Heart right ventricle (tissue), 16 donors: Measurements from ENCODE around the gene FARP1. TPM values are rescaled to one million over a fixed set of nuclear protein-coding genes. Genes with fewer than 3 reads are reported as not detected.

Source experiments
- ATAC-seq, 8 donors: fragments of 200-7000 bp; cut with Tn5 transposase; one replicate each; pipeline ENCODE4 v1.9.1; 2020; ENCODE audit warnings: mild to moderate bottlenecking in 8 of 8, moderate library complexity in 8 of 8, moderate number of reproducible peaks in 1 of 8
- DNase-seq, 2 donors: peaks; one replicate each; pipeline ENCODE4 v3.0.0-alpha.2; 2020
- H3K27ac ChIP-seq, 10 donors: fragments of 200-600 bp; sonication (generic) in 2 of 10; one replicate each; pipeline versions ENCODE4 v1.5.0 to v1.8.0; 2020 to 2022; ENCODE audit warnings: mild to moderate bottlenecking in 3 of 10
- H3K27me3 ChIP-seq, 7 donors: fragments of 200-600 bp; one replicate each; pipeline ENCODE4 v1.8.0; 2021 to 2022; ENCODE audit warnings: mild to moderate bottlenecking in 2 of 7
- H3K36me3 ChIP-seq, 9 donors: fragments of 200-600 bp; sonication (generic) in 1 of 9; one replicate each; pipeline versions ENCODE4 v1.5.0 to v1.8.0; 2020 to 2022; ENCODE audit warnings: mild to moderate bottlenecking in 2 of 9
- H3K4me1 ChIP-seq, 9 donors: fragments of 200-600 bp; sonication (generic) in 1 of 9; one replicate each; pipeline versions ENCODE4 v1.5.0 to v1.8.0; 2020 to 2022; ENCODE audit warnings: mild to moderate bottlenecking in 4 of 9
- H3K4me3 ChIP-seq, 10 donors: fragments of 200-600 bp; sonication (generic) in 2 of 10; one replicate each; pipeline versions ENCODE4 v1.5.0 to v1.8.0; 2020 to 2022; ENCODE audit warnings: mild to moderate bottlenecking in 7 of 10, moderate library complexity in 2 of 10
- H3K9me3 ChIP-seq, 11 donors: fragments of 200-600 bp in 10 of 11; sonication (generic) in 2 of 11; one replicate each; pipeline versions ENCODE4 v1.5.0 to v1.8.0; 2013 to 2022; ENCODE audit warnings: mild to moderate bottlenecking in 2 of 11, control low read depth in 1 of 11, moderate library complexity in 1 of 11
- CTCF ChIP-seq, 9 donors: fragments of 200-600 bp; sonication (generic) in 2 of 9; IDR thresholded peaks; one replicate each; pipeline versions ENCODE4 v1.5.0 to v1.8.0; 2021 to 2022; ENCODE audit warnings: antibody characterized with exemption in 9 of 9, mild to moderate bottlenecking in 5 of 9, moderate library complexity in 1 of 9
- WGBS, 2 donors: extraction: QIAGEN DNeasy Blood & Tissue Kit; methylation state at CpG; one replicate each; pipeline ENCODE4 v1.1.7; 2013; ENCODE audit warnings: inconsistent platforms in 1 of 2; 5-methylcytosine and 5-hydroxymethylcytosine counted together
- intact Hi-C, 10 donors: fragments of 100-400 bp; cut with DNase I; formaldehyde crosslinking; loops; one replicate each; pipeline versions ENCODE4 v1.11.1 to v1.14.2; 2022
- long read RNA-seq, 3 donors: library from polyadenylated mRNA; unstranded; transcript quantifications; one replicate each; pipeline ENCODE4 v2.0.0, GENCODE V29; 2020 to 2021
- polyA plus RNA-seq, 2 donors: library from polyadenylated mRNA; stranded (reverse); fragments of 200-250 nt; gene quantifications; one replicate each; pipeline ENCODE4 v1.2.3, GENCODE V29; 2013
- total RNA-seq, 10 donors: library from RNA; stranded (reverse); fragmentation: NEBNext Ultra II Directional in 3 of 10; extraction: Animal tissue kit (Norgen Biotek cat#: 25700) in 3 of 10; gene quantifications; one replicate each; pipeline versions ENCODE4 v1.2.1 to v1.2.4, GENCODE V29; 2021 to 2023
- donor health status: Arrhythmogenic right ventricular cardiomyopathy.
- donor health status: ischemic (EF 13 %, LVEDD 7.1; RV severe dilation, severe dysfunction).
- donor health status: healthy with polysubstance abuse.
- donor health status: DM: no; HTN: yes; CAD: no.
- donor health status: DM: no; HTN: no; CAD: no.
- donor health status: ischemic (EF 25% LVEDD 6.9; RV normal size, moderate dysfunction).
- donor health status: ischemic (EF 25% LVEDD 5.7; RV mildly dilated, moderate dysfunction).
- donor health status: healthy.
- donor health status: DM: yes; HTN: yes; CAD: no.
- donor health status: Ischemic cardiomyopathy.
- donor health status: ischemic (EF 35%, LVEDD 5.7; RV mildly dilated, moderate dysfunction).
- donor health status: nonischemic (EF 11% LVEDD 7.7; RV severe dilation, severe dysfunction).
- donor health status: DM: yes; HTN: yes; CAD: no.
- donor health status: PGD.
- donor health status: ischemic (EF 29% LVEDD 5.4; RV normal size, mild dysfunction).
- donor health status: nonischemic (EF 23%, LVEDD 6.1; RV moderate dilation, normal function).

The FARP1 gene
- total RNA-seq = 10 to 100 TPM; 13.4 to 72.9 (median 24.7) TPM
- 10 to 100 TPM in 1 of 2 donors, 1 to 10 TPM in 1; 6.9 to 10.7 TPM for polyA plus RNA-seq
- long read RNA-seq, donor 1, full-length matches to known transcripts = 5 of 16 reads
- long read RNA-seq, donor 1, partial matches to known transcripts = 10 of 16 reads
- long read RNA-seq, donor 1, other reads (novel, unspliced or antisense) = 1 of 16 reads
- long read RNA-seq, donor 2, full-length matches to known transcripts = 4 of 16 reads
- long read RNA-seq, donor 2, partial matches to known transcripts = 7 of 16 reads
- long read RNA-seq, donor 2, other reads (novel, unspliced or antisense) = 5 of 16 reads
- long read RNA-seq, donor 3, full-length matches to known transcripts = 3 of 13 reads
- long read RNA-seq, donor 3, partial matches to known transcripts = 8 of 13 reads
- long read RNA-seq, donor 3, other reads (novel, unspliced or antisense) = 2 of 13 reads

GRCh38 chr13:98142380-98143156 lies at the start of gene FARP1:
Gene FARP1 (plus strand): TSS chr13:98143094. CDS start chr13:98213243, 70,149 bp downstream.
- peak; percentile 92 to 97 (median 94) for ATAC-seq
- peak in 7 of 9 donors; percentile 8 to 70 (median 58) for TF ChIP-seq CTCF (IDR thresholded peaks at IDR 0.05)
- no peaks in the 10 kb centered on the region for H3K9me3 ChIP-seq
- intact Hi-C loops = loop anchor here in 8 of 10 donors (5.0 to 10.0 kb wide), 10 partner anchors 172 to 702 kb away; no protein-coding TSS in a partner anchor
- 0 to 1% methylated on average over 65 to 95 of the region's 98 CpGs for WGBS, 2 donors
- peaks cover 3 to 28% (median 20%) of the 10 kb centered on the region in 9 donors for H3K4me1 ChIP-seq
- no peaks in the 10 kb centered on the region for H3K36me3 ChIP-seq
- H3K27me3 ChIP-seq = peaks cover 0 to 47% (median 0%) of the 10 kb centered on the region in 7 donors
- DNase-seq = peak; percentile 73 to 79
- peak within 1 kb of the TSS; percentile 60 to 94 (median 72) for H3K4me3 ChIP-seq
- H3K27ac ChIP-seq = peak within 1 kb of the TSS; percentile 35 to 89 (median 70)

GRCh38 chr13:98094678-98095266 lies 48.1 kb upstream of the FARP1 start:
- intact Hi-C loops = no loop called here
- Histone ChIP-seq H3K9me3 (peaks cover 0 to 7% (median 0%) of the 10 kb centered on the region in 11 donors), H3K4me3 (no peak overlapping the region), H3K27me3 (peaks cover 0 to 6% (median 0%) of the 10 kb centered on the region in 7 donors), H3K27ac (no peak overlapping the region), H3K36me3 (no peaks in the 10 kb centered on the region), H3K4me1 (no peaks in the 10 kb centered on the region)
- WGBS, 2 donors = 86 to 87% methylated on average over 6 of the region's 6 CpGs
- ATAC-seq = no peak
- no peak for DNase-seq
- TF ChIP-seq CTCF (IDR thresholded peaks at IDR 0.05) = no peak

- 46 to 60% methylated on average over 5 of the region's 5 CpGs for WGBS, 2 donors
- no peak overlapping the region for H3K27ac ChIP-seq
- no peaks in the 10 kb centered on the region for H3K9me3 ChIP-seq
- DNase-seq (no peak), ATAC-seq (no peak)
- no peak for TF ChIP-seq CTCF (IDR thresholded peaks at IDR 0.05)
- H3K36me3 ChIP-seq = no peaks in the 10 kb centered on the region
- H3K4me3 ChIP-seq = no peak overlapping the region
- intact Hi-C loops = no loop called here
- peaks cover 0 to 6% (median 0%) of the 10 kb centered on the region in 7 donors for H3K27me3 ChIP-seq
- no peaks in the 10 kb centered on the region for H3K4me1 ChIP-seq
These were observed 46.8 kb upstream of the FARP1 start for GRCh38 chr13:98096059-98096458.

GRCh38 chr13:98097749-98098148 lies 45.1 kb upstream of the FARP1 start:
- intact Hi-C loops = no loop called here
- no peaks in the 10 kb centered on the region for H3K4me1 ChIP-seq
- H3K27ac ChIP-seq = no peak overlapping the region
- ATAC-seq (no peak), DNase-seq (no peak)
- WGBS, 2 donors = 76 to 78% methylated on average over 5 of the region's 5 CpGs
- H3K27me3 ChIP-seq = peaks cover 0 to 6% (median 0%) of the 10 kb centered on the region in 7 donors
- TF ChIP-seq CTCF (IDR thresholded peaks at IDR 0.05) = no peak
- H3K36me3 ChIP-seq = no peaks in the 10 kb centered on the region
- no peaks in the 10 kb centered on the region for H3K9me3 ChIP-seq
- no peak overlapping the region for H3K4me3 ChIP-seq
